GM18870 (cell line): ENCODE measurements around the gene RGSL1.

Source experiments
- ATAC-seq: cut with Tn5 transposase; IDR thresholded peaks from one replicate; pipeline ENCODE4 v1.9.1; 2021; ENCODE audit warnings: moderate library complexity; ENCODE audit not compliant: unreplicated experiment

RGSL1 gene

GRCh38 chr1:182608845-182609610 is 159.1 kb downstream of the RGSL1 start:
- no peak for ATAC-seq
